Measurements from ENCODE around the gene GOLGA8H.
"Not testable (repeated sequence)": the region's sequence is repeated elsewhere in the genome, so short reads cannot be mapped to it uniquely, and the experiment has no call there.

GOLGA8H gene

DNA sequence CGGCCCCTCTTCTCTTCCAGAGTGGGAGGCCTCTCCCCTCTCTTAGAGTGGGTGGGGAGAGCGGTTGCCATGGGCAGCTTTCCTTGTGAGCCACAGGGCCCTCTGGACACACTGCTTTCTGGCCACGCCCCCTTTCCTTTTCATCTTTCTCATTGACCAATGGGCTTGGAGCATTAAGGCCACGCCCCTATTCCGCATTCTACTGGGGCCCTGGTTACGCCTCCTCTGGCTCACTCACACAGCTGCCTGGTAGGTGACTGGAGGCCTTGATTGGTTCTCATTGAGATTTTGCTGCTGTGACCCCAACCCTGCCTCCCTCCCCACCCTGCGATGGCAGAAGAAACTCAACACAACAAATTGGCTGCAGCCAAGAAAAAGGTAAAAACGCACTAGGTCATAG, at the start of gene GOLGA8H:
TSS of gene GOLGA8H (plus strand) at position 233 of the 400 bp plus-strand sequence. CDS start at position 331, 98 bp downstream.
- H3K4me3 Mint-ChIP-seq; H3K27me3 Mint-ChIP-seq; intact Hi-C loops (cut with micrococcal nuclease); H3K36me3 Mint-ChIP-seq (ENCODE audit: low read depth); H3K9me3 Mint-ChIP-seq; H3K4me1 Mint-ChIP-seq (ENCODE audit: low read depth); H3K27ac Mint-ChIP-seq: not testable (repeated sequence)

- intact Hi-C loops (cut with micrococcal nuclease); H3K27me3 Mint-ChIP-seq; H3K4me3 Mint-ChIP-seq: not testable (repeated sequence)
Observed at GRCh38 chr15:30566949-30567348, 36.9 kb upstream of the GOLGA8H start.

GRCh38 chr15:30573012-30573491, 30.8 kb upstream of the GOLGA8H start:
- intact Hi-C loops (cut with micrococcal nuclease); H3K27me3 Mint-ChIP-seq; H3K36me3 Mint-ChIP-seq (ENCODE audit: low read depth); H3K4me3 Mint-ChIP-seq; H3K4me1 Mint-ChIP-seq (ENCODE audit: low read depth); H3K9me3 Mint-ChIP-seq; H3K27ac Mint-ChIP-seq: not testable (repeated sequence)

More at GRCh38 chr15:30566949-30567348, 36.9 kb upstream of the GOLGA8H start:
- not testable (repeated sequence) for H3K36me3 Mint-ChIP-seq (ENCODE audit: low read depth); H3K9me3 Mint-ChIP-seq; H3K4me1 Mint-ChIP-seq (ENCODE audit: low read depth); H3K27ac Mint-ChIP-seq

DNA sequence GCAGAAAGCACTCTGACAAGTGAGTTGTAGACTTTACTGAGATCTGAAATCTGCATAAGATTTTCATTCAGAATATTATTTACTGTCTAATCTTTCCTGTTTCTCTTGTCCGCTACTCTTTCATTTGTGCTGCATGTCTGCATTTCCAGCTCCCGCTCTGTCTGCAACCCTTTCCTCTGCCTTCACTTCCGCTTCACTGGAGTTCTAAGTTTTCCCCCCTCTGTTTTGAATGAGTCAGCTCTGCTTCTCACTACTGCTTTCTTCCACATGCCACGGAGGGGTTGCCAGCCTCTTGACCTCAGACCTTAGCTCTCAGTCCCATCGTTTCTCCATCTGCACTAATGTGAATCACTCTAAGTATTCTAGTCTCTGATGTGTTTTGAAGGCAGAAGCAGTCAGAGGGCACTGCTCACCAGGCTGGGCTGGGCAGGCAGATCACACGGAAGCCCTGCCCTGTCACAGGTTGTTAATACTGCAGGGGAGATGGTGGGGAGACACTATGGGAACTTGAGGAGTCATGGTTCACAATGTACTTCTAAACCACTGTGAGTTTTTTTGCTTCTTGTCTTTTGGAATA, 24.3 kb upstream of the GOLGA8H start:
- H3K27ac Mint-ChIP-seq; intact Hi-C loops (cut with micrococcal nuclease); H3K36me3 Mint-ChIP-seq (ENCODE audit: low read depth); H3K27me3 Mint-ChIP-seq; H3K9me3 Mint-ChIP-seq; H3K4me1 Mint-ChIP-seq (ENCODE audit: low read depth); H3K4me3 Mint-ChIP-seq: not testable (repeated sequence)

DNA sequence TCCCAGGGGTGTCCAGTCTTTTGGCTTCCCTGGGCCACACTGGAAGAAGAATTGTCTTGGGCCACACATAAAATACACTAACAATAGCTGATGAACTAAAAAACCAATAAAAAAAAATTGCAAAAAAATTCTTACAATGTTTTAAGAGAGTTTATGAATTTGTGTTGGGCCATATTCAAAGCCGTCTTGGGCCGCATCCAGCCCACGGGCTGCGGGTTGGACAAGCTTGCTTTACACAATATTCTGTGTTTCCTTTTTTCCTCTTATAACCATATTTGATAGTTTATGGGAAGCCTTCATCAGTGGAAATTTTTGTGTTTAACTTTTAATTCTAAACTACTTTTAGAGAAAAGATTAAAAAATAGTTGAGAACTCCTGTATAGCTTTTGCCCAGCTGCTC, 23.1 kb upstream of the GOLGA8H start:
- H3K4me3 Mint-ChIP-seq; H3K4me1 Mint-ChIP-seq (ENCODE audit: low read depth); H3K9me3 Mint-ChIP-seq; intact Hi-C loops (cut with micrococcal nuclease); H3K27ac Mint-ChIP-seq; H3K27me3 Mint-ChIP-seq; H3K36me3 Mint-ChIP-seq (ENCODE audit: low read depth): not testable (repeated sequence)

DNA sequence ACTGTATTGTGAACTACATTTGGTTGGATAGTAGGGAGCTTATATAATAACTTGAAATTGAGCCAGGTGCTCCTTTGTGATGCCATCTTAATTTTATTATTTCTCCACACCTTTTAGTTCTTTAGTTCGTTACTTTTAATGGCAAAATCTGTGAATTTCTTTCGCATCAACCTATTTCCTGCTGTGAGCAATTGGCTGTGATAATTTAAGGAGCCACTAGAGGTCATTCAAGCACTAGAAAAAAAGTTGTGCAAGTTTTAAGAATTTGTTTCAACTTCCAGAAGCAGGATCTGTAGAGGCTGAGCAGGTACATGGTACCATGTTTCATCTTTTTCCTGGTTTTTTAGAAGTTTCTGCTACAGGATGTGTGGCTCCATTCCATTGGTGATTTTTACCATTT, 4.9 kb upstream of the GOLGA8H start:
- H3K4me1 Mint-ChIP-seq (ENCODE audit: low read depth); H3K4me3 Mint-ChIP-seq; H3K9me3 Mint-ChIP-seq; intact Hi-C loops (cut with micrococcal nuclease); H3K27me3 Mint-ChIP-seq; H3K36me3 Mint-ChIP-seq (ENCODE audit: low read depth); H3K27ac Mint-ChIP-seq: not testable (repeated sequence)

- intact Hi-C loops (cut with micrococcal nuclease); H3K27ac Mint-ChIP-seq; H3K27me3 Mint-ChIP-seq; H3K4me1 Mint-ChIP-seq (ENCODE audit: low read depth); H3K9me3 Mint-ChIP-seq; H3K4me3 Mint-ChIP-seq; H3K36me3 Mint-ChIP-seq (ENCODE audit: low read depth): not testable (repeated sequence)
Observed at GRCh38 chr15:30612271-30612670, 8.4 kb downstream of the GOLGA8H start.

DNA sequence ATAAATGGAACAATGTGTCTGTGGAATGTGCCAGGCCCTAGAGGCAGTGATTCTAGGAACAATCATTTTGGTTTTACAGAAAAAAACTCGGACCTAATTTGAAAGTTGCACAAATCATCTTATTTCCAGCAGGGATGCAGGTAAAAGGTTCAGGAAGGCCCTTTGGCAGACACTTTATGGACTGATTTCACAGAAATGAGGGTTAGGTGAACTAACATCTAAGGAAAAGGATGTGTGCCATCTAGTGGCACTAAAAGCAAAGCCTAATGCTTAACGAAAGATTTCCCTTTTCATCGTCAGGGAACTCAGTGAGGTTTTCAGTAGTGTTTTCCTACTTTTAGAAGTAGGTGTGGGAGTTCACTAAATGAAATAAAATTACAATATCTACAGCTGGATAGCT, 17.5 kb downstream of the GOLGA8H start:
- H3K27me3 Mint-ChIP-seq; intact Hi-C loops (cut with micrococcal nuclease); H3K4me1 Mint-ChIP-seq (ENCODE audit: low read depth); H3K4me3 Mint-ChIP-seq; H3K27ac Mint-ChIP-seq; H3K9me3 Mint-ChIP-seq: not testable (repeated sequence)
- H3K36me3 Mint-ChIP-seq (ENCODE audit: low read depth), result peaks cover 12% of the 10 kb centered on the region

- Mint-ChIP-seq H3K27ac (peak within 1 kb of the TSS; percentile 98), H3K36me3 (ENCODE audit: low read depth) (peaks cover 16% of the 10 kb centered on the region), H3K4me1 (ENCODE audit: low read depth) (peaks cover 15% of the 10 kb centered on the region), H3K4me3 (peak within 1 kb of the TSS; percentile 89)
- H3K27me3 Mint-ChIP-seq; intact Hi-C loops (cut with micrococcal nuclease); H3K9me3 Mint-ChIP-seq: not testable (repeated sequence)
Observed at GRCh38 chr15:30625436-30626193, 21.8 kb downstream of the GOLGA8H start, which contains the start of gene ARHGAP11B. TSS of gene ARHGAP11B (plus strand) at chr15:30626128.

DNA sequence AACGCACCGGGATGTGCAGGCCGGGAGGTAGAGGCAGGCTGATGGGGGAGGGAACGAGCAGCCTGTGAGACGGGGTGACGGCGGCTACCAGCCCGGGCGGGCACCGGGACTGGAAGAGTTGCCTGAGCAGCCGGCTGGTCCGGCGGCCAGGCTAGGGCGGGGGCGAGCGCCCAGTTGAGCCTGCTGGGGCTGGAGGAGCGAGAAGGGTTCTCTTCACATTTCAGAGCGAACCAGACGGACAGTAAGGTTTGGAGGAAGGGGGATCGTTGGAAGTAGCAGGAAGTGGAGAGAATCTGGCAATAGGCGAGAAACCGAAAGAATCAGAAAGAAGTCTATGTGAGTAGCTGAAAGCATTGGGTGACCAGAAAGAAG, 22.4 kb downstream of the GOLGA8H start:
- H3K9me3 Mint-ChIP-seq; intact Hi-C loops (cut with micrococcal nuclease); H3K27me3 Mint-ChIP-seq: not testable (repeated sequence)
- peak overlapping the region; percentile 89 for H3K4me3 Mint-ChIP-seq
- peaks cover 15% of the 10 kb centered on the region for H3K4me1 Mint-ChIP-seq (ENCODE audit: low read depth)
- H3K27ac Mint-ChIP-seq, result peak overlapping the region; percentile 98
- H3K36me3 Mint-ChIP-seq (ENCODE audit: low read depth), result peaks cover 16% of the 10 kb centered on the region

DNA sequence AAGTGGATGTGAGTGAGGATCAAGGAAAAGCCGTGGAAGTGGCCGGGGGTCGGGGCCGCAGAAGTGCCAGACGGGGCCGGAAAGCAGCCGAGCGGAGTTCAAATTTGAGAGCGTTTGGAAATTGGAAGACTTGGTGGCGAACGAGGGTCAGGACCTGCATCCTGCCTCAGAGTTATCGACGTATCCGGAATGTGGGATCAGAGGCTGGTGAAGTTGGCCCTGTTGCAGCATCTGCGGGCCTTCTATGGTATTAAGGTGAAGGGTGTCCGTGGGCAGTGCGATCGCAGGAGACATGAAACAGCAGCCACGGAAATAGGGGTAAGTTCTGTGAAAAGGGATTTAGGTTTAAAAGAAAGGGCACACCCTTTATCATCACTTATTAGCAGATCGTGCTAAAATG, 22.8 kb downstream of the GOLGA8H start:
- peak overlapping the region; percentile 89 for H3K4me3 Mint-ChIP-seq
- H3K36me3 Mint-ChIP-seq (ENCODE audit: low read depth), result peaks cover 16% of the 10 kb centered on the region
- H3K27me3 Mint-ChIP-seq; intact Hi-C loops (cut with micrococcal nuclease); H3K9me3 Mint-ChIP-seq: not testable (repeated sequence)
- H3K27ac Mint-ChIP-seq, result peak overlapping the region; percentile 98
- peaks cover 15% of the 10 kb centered on the region for H3K4me1 Mint-ChIP-seq (ENCODE audit: low read depth)

DNA sequence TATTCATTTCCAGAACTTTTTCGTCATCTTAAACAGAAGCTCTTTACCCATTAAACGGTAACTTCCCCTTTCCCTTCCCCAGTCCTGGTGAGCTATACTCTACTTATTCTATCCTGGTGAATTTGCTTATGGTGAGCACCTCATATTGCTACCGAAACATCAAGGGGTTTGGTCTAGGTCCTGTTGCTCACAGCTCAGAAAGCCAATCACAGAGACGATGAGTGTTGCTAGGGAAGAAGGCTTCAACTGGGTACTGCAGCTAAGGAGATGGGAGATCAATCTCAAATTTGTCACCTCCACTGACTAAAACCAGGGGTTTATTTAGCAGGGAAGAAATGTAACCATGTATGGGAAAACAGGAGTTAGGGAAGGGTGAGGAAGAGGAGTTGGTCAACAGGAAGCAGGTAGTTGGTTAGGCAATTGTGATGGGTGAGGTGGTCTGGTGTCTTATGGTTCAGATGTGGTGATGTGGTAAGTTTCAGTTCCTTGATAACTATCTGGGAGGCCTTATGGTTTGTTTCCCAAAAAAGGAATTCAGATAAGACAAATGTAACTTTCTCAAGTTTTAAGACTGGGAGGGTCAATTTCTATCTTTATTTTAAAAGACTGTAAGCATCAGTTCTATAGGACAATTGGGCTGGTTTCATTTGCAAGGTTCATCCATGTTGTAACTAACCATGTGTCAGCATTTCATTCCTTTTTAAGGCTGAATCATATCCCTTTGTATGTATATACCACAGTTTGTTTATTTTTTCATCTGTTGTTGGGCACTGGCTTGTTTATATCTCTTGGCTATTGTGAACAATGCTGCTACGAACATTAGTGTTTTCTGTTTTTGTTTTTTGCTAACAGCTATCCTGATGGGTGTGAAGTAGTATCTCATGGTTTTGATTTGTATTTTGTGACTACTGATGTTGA, 46.4 kb downstream of the GOLGA8H start:
- Mint-ChIP-seq H3K27me3 (no peaks in the 10 kb centered on the region), H3K36me3 (ENCODE audit: low read depth) (peaks cover 6% of the 10 kb centered on the region), H3K9me3 (no peaks in the 10 kb centered on the region), H3K27ac (peak overlapping the region; percentile 69), H3K4me1 (ENCODE audit: low read depth) (peaks cover 27% of the 10 kb centered on the region), H3K4me3 (no peak overlapping the region)
- intact Hi-C loops (cut with micrococcal nuclease), result no loop called here

DNA sequence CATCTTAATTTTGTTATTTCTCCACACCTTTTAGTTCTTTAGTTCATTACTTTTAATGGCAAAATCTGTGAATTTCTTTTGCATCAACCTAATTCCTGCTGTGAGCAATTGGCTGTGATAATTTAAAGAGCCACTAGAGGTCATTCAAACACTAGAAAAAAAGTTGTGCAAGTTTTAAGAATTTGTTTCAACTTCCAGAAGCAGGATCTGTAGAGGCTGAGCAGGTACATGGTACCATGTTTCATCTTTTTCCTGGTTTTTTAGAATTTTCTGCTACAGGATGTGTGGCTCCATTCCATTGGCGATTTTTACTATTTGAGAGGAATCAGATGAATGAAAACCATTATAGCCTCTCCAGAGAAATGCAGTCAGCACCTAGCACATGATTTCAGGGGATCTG, 57.3 kb downstream of the GOLGA8H start:
- not testable (repeated sequence) for H3K27ac Mint-ChIP-seq; H3K27me3 Mint-ChIP-seq; H3K36me3 Mint-ChIP-seq (ENCODE audit: low read depth); H3K4me1 Mint-ChIP-seq (ENCODE audit: low read depth); H3K9me3 Mint-ChIP-seq; H3K4me3 Mint-ChIP-seq
- intact Hi-C loops (cut with micrococcal nuclease), result loop anchor here (5.0 to 10.0 kb wide), 4 partner anchors 91 to 834 kb away; no protein-coding TSS in a partner anchor

All from dendritic cell treated with granulocyte-macrophage colony-stimulating factor and Interleukin-4, amounts not matched to agents 40 ng/mL and 50 ng/mL, for 4 days (primary cell).